Measurements from ENCODE around the gene MTMR10.

Gene MTMR10

DNA sequence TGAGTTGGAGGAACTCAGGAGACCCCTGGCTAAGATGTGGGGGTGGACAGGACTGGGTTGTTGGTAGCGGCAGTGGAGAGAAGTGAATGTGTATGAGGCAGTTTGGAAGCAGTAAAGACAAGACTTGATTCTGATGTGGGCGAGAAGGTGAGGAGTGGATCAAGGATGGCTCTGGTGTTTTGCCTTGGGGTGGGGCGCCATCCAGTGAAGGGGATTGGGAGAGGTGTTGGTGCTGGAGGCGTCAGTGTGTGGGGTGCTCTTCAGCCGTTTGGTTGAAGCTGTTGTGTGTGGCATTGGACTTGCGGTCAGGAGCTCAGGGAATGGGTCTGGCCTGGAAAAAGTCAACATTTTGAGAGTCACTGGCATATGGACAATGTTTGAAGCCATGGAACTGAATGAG lies 74.4 kb downstream of the MTMR10 start:
- DNase-seq: no peak

GRCh38 chr15:30913761-30914160 lies 77.7 kb downstream of the MTMR10 start:
- no peak for DNase-seq

DNA sequence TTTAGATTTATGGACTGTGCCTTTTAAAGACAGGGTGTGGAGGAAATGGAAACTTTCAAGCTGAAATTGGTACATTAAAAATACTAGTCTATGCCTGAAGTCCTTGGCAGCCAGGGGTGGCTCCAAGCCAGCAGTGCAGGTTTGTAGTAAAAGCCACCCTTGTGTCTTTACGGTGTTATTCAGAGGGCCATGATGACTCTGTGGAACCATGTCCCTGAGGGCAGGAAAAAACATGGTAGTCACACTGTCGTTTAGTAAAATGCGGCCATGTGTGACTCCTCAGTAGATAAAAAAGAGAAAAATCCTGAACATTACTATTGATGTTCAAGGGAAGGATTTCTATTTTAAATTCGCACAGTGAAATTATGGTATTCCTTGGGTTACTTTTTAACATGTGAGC lies 85.1 kb downstream of the MTMR10 start:
- DNase-seq: no peak

- DNase-seq: no peak
Observed at GRCh38 chr15:30905821-30906220, 85.6 kb downstream of the MTMR10 start.

DNA sequence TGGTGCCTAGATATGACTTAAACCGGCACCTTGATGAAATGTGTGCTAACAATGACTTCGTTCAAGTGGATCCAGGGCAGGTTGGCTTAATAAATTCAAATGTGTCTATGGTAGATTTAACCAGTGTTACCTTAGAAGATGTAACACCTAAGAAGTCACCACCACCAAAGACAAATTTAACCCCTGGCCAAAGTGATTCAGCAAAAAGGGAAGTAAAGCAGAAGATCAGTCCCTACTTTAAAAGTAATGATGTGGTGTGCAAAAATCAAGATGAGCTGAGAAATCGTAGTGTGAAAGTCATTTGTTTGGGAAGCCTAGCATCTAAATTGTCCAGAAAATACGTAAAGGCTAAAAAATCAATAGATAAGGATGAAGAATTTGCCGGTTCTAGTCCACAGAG lies 86.6 kb downstream of the MTMR10 start:
- no peak for DNase-seq

DNA sequence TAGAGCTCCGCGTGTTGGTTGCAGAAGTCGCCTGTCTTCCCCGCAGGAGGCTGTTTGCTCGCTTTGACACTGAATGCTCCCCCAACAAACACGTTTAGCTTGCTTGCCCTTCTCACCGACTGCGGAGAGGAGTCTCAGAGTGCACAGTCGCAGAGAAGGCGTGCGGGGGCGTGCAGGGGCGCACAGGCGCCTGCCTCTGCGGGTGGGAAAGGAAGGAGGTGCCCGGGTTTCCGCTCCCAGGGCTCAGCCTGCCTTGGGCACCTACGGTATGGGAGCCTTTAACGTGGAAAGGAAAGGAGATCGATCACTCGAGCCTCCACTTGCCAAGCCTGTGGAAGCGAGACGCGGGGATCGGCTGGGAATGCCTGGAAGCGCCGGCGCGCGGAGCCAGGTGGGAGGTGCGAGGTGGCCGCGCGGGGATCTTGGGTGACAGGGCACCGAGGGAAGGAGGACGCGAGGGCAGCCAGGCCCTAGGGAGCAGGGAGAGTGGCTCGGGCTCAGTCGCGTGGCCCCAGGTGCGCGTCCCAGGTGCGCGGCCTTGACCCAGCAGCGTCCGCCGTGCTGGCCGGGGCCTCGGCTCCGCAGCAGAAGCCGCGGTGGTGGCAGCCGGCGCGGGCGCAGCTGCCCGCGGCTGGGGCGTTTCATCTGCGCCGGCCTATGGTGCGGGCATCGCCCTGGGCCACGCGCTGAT lies 87.8 kb downstream of the MTMR10 start, which contains the start of gene FAN1:
Gene FAN1 (plus strand): TSS at position 419 of the 691 bp plus-strand sequence. CDS start 749 bp downstream, outside the sequence.
- DNase-seq: peak; percentile 79

GRCh38 chr15:30901889-30902288 lies 89.5 kb downstream of the MTMR10 start:
- no peak for DNase-seq

- no peak for DNase-seq
Observed at GRCh38 chr15:30896211-30896606, 95.2 kb downstream of the MTMR10 start.

GRCh38 chr15:30895461-30896210 lies 95.8 kb downstream of the MTMR10 start:
- DNase-seq: no peak

DNA sequence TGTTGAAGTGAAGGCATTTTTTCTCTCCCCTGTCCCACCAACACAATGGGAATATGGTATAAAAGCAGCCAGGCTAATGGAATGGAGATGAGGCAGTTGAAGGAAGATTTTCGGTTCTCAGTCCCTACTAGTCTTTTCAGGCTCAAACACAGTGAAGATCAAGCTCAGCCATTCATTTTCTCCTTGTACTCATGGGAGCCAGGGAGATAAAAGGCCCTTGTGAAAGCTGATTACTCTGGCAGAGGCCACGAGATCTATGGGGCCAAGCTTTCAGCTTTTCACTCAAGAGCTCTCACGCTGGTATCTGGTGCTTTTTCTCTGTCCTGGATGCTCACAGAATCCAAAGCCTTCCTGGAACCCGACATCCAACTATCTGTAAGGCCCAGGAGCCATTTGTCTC lies 102.2 kb downstream of the MTMR10 start:
- no peak for DNase-seq
